Epithelial cell of proximal tubule (primary cell): ENCODE data around the gene BMERB1. TPM values are rescaled to one million over a fixed set of nuclear protein-coding genes. Genes with fewer than 3 reads are reported as not detected.

Experiments
- DNase-seq: peaks from one replicate; pipeline ENCODE4 v3.0.0-alpha.2; 2011; ENCODE audit warnings: low read depth
- H3K4me3 ChIP-seq: 2 replicates; pipeline ENCODE4 v1.5.1; 2011; ENCODE audit warnings: low read depth, mild to moderate bottlenecking, low read length
- CTCF ChIP-seq: conservative IDR thresholded peaks from 2 replicates; pipeline ENCODE4 v1.5.1; 2012; ENCODE audit warnings: low read depth, mild to moderate bottlenecking, low read length
- total RNA-seq: library from RNA; depleted of rRNA; stranded (reverse); fragments of >200 nt; gene quantifications from 2 replicates; pipeline ENCODE4 v1.2.3, GENCODE V29; 2015

The BMERB1 gene
- total RNA-seq, 1 donor from 2014 or later: 15.8 TPM

- no peak overlapping the region for H3K4me3 ChIP-seq
- no peak for TF ChIP-seq CTCF
Observed at GRCh38 chr16:15609286-15609649, 174.9 kb downstream of the BMERB1 start.

GRCh38 chr16:15610369-15610871 is 176.0 kb downstream of the BMERB1 start:
- TF ChIP-seq CTCF: no peak
- no peak overlapping the region for H3K4me3 ChIP-seq
- no peak for DNase-seq

More at GRCh38 chr16:15609286-15609649, 174.9 kb downstream of the BMERB1 start:
- DNase-seq: no peak

- no peak overlapping the region for H3K4me3 ChIP-seq
- DNase-seq: no peak
- TF ChIP-seq CTCF: no peak
Observed at GRCh38 chr16:15611610-15612009, 177.2 kb downstream of the BMERB1 start.

- no peak for DNase-seq
- TF ChIP-seq CTCF: no peak
- no peak overlapping the region for H3K4me3 ChIP-seq
Observed at GRCh38 chr16:15613676-15614075, 179.3 kb downstream of the BMERB1 start.

GRCh38 chr16:15616012-15616411 is 181.6 kb downstream of the BMERB1 start:
- H3K4me3 ChIP-seq: no peak overlapping the region
- DNase-seq: no peak
- no peak for TF ChIP-seq CTCF

- H3K4me3 ChIP-seq: no peak overlapping the region
- no peak for TF ChIP-seq CTCF
- DNase-seq: no peak
Observed at GRCh38 chr16:15616475-15617165, 182.2 kb downstream of the BMERB1 start.

- no peak for TF ChIP-seq CTCF
- no peak for DNase-seq
- H3K4me3 ChIP-seq: no peak overlapping the region
Observed at GRCh38 chr16:15617901-15618300, 183.5 kb downstream of the BMERB1 start.
